Right renal pelvis (tissue), 4 donors: Measurements from ENCODE around the gene TFF3. TPM values are rescaled to one million over a fixed set of nuclear protein-coding genes. Genes with fewer than 3 reads are reported as not detected.

Experiments used
- DNase-seq, 4 donors: peaks; one replicate each; pipeline ENCODE4 v3.0.0-alpha.2; 2013; ENCODE audit warnings: low read depth in 4 of 4, low spot score in 3 of 4, missing footprints in 1 of 4
- polyA plus RNA-seq, 4 donors: library from polyadenylated mRNA; unstranded; fragments of 120-200 nt; gene quantifications; one replicate each; pipeline ENCODE4 v1.2.1, GENCODE V29; 2013; ENCODE audit not compliant: insufficient read length in 4 of 4

Gene TFF3
- polyA plus RNA-seq, 4 donors = 3.1 to 6.2 (median 3.6) TPM

- no peak for DNase-seq
Observed at GRCh38 chr21:42324896-42325295, 9.7 kb upstream of the TFF3 start.

GRCh38 chr21:42321845-42322244 lies 6.6 kb upstream of the TFF3 start:
- no peak for DNase-seq

DNA sequence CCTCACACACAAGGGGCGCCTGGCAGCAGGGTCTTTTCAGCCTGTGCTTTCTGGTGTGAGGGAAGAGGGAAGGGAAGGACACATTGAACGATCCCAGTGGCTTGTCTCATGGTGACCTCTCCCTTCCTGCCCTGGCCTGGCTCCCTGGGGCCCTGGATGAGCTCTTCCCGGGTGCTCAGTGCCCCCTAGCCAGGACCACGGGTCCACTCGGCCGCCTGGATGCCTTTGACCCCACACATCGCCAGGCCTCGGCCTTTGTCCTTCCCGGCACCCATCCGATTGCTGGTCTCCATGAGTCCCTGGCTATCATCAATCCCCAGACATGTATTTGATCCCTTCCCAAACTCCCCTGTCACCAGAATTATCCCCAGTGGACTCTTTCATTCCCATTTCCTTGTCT lies 6.0 kb upstream of the TFF3 start:
- DNase-seq = no peak

- DNase-seq = no peak
Observed at GRCh38 chr21:42320791-42321190, 5.6 kb upstream of the TFF3 start.

- DNase-seq = no peak
Observed at GRCh38 chr21:42319851-42320572, 4.8 kb upstream of the TFF3 start.

- no peak for DNase-seq
Observed at GRCh38 chr21:42319376-42319775, 4.2 kb upstream of the TFF3 start.

DNA sequence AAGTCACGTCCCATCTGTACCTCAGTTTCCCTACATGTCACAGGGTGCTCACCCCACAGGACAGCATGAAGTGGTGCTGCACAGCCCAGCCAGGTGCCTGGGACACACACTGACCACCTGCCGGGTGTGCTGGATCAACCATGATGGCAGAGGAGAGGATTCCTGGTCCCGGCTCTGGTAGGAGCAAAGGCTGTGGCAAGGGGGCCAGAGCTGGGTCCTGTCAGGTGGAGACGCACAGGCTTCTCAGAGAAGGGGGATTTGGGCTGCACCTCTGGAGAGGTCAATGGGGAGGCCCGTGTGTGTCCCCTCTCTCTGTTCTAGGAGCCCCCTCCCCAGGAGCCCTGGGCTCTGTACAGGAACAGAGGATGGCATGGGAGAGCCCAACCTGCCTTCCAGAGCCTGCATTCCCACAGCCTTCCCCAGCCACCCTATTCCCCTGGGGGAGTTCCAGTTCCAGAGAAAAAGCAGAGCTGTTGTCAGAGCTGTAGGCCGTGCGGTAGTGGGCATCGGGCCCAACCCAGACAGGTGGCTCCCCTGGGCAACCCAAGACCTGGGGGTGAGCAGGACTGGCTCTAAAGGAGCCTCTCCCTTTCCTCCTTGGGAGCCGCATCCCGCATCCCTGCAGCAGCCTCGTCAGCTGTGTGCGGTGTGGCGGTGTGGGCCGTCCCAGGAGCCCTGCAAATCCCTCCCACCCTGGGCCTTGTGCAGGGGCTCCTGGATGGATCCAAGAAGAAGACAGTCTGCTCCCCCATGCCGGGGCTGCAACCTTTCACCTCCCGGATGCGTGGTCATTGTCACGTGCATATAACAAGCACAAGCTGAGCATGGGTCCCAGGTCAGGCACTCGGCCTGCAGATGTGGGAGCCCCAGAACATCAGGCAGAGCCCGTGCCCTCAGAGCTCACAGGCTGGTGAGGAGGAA lies 2.9 kb upstream of the TFF3 start:
- DNase-seq = no peak

- no peak for DNase-seq
Observed at GRCh38 chr21:42317341-42317741, 2.1 kb upstream of the TFF3 start.

- DNase-seq = no peak
Observed at GRCh38 chr21:42316891-42317290, 1.7 kb upstream of the TFF3 start.

DNA sequence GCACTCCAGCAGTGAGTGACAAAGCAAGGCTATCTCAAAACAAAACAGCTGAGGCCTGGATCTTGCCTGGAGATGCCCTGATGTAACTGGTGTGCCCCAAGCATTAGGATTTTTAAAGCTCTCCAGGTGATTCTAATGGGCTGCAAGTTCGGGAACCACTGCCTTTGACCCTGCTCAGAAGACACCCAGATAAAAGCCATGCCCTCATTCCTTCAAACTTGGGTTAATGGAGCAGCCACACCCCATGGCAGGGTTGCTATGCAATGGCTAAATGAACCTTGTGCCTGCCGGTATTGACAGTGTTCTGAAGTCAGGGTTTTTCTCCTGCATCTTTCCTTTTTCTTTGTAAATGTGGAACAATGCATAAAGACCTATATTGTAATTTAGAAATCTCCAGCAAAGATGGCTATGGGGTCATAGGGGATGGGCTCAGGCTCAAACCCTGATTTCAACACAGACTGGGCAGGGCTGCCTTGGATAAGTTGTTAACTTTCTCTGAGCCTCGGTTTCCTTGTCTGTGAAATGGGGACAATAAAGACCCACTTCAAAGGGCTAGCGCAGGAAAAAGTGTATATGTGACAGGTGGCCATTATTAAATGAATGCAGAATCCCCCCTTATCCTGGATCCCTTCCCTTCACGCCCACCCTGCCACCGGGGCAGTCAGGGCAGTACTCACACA lies 453 bp downstream of the TFF3 start:
- DNase-seq = no peak

GRCh38 chr21:42313501-42313969 lies 1.7 kb downstream of the TFF3 start:
- no peak for DNase-seq

GRCh38 chr21:42312626-42313104 lies 2.5 kb downstream of the TFF3 start:
- DNase-seq = no peak

- no peak for DNase-seq
Observed at GRCh38 chr21:42311816-42312625, 3.2 kb downstream of the TFF3 start.

GRCh38 chr21:42311160-42311559 lies 4.0 kb downstream of the TFF3 start:
- no peak for DNase-seq

- DNase-seq = no peak
Observed at GRCh38 chr21:42310411-42311001, 4.7 kb downstream of the TFF3 start.

GRCh38 chr21:42309753-42310213 lies 5.4 kb downstream of the TFF3 start:
- peak; percentile 33 to 62 (median 40) for DNase-seq

- DNase-seq = no peak
Observed at GRCh38 chr21:42308914-42309752, 6.1 kb downstream of the TFF3 start.

DNA sequence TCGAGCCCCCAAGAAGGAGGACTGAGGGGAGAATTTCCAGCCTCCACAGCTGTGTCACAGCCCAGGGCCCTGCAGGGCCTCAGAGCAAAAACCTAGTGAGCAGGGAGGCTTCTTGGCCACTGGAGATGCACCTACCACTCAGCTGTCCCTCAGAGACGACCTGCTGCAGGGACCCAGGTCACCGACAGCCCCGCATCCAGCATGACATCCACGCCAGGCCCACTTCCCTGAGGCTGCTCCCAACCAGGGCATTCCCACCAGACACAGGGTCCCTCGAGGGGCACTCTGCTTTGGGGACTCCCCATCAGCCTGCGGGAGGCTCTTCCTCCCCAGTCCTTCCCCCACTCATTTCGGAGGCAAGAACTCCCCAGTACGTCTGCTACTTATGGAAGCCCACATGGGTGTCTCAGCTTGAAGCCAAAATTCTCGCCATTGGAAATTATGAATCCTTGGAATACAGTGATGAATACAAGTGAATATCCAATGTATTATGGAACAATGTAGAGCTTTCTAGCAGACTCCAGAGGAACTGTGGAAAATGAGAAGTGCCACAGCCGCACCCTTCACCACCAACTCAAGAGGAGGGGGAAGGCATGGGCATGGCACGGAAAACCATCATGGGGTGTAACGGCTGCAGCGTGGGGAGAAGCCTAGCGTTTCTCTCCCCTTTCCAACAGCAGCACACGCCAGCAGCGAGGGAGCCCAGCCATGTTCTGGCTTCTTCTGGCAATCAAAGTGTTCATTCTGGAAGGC lies 6.9 kb downstream of the TFF3 start:
- DNase-seq = no peak
